Thyroid gland (tissue), 4 donors: Measurements from ENCODE around the gene SAMD3. TPM values are rescaled to one million over a fixed set of nuclear protein-coding genes. Genes with fewer than 3 reads are reported as not detected.

Experiments
- DNase-seq, 2 donors: peaks; one replicate each; pipeline ENCODE4 v3.0.0-alpha.2; 2019
- H3K27ac ChIP-seq, 3 donors: fragments of 200-600 bp; sonication (generic); 1 replicate in 2 of 3; 2 replicates in 1 of 3; pipeline ENCODE4 v1.5.1; 2016 to 2019; ENCODE audit warnings: mild to moderate bottlenecking in 1 of 3, moderate library complexity in 1 of 3
- H3K27me3 ChIP-seq: fragments of 200-600 bp; sonication (generic); one replicate; pipeline ENCODE4 v1.5.1; 2019
- H3K36me3 ChIP-seq, 2 donors: fragments of 200-600 bp; sonication (generic); one replicate each; pipeline ENCODE4 v1.5.1; 2016 to 2019
- H3K4me1 ChIP-seq, 2 donors: fragments of 200-600 bp; sonication (generic); one replicate each; pipeline ENCODE4 v1.5.1; 2017 to 2019
- H3K4me3 ChIP-seq, 3 donors: fragments of 200-600 bp; sonication (generic); replicated peaks in 1 of 3; 1 replicate in 2 of 3; 2 replicates in 1 of 3; pipeline ENCODE4 v1.5.1; 2016; ENCODE audit warnings: mild to moderate bottlenecking in 1 of 3
- H3K9me3 ChIP-seq: fragments of 200-600 bp; sonication (generic); one replicate; pipeline ENCODE4 v1.5.1; 2017
- CTCF ChIP-seq, 6 experiments: fragments of 200-600 bp in 3 of 6; fragments of 450-650 bp in 3 of 6; sonication (generic) in 3 of 6; IDR thresholded peaks; one replicate each; pipeline ENCODE4 v1.5.1; 2016 to 2019; ENCODE audit warnings: antibody characterized with exemption in 6 of 6, mild to moderate bottlenecking in 2 of 6, inconsistent platforms in 1 of 6, moderate library complexity in 1 of 6
- POLR2A ChIP-seq, 2 donors: fragments of 450-650 bp; IDR thresholded peaks; one replicate each; pipeline ENCODE4 v1.6.1; 2017; ENCODE audit warnings: antibody characterized with exemption in 2 of 2, mild to moderate bottlenecking in 2 of 2, moderate library complexity in 1 of 2
- WGBS, 2 donors: methylation state at CpG; one replicate each; pipeline ENCODE4 v1.1.5; 2017; 5-methylcytosine and 5-hydroxymethylcytosine counted together
- intact Hi-C: fragments of 100-400 bp; cut with DNase I; formaldehyde crosslinking; loops from one replicate; pipeline ENCODE4 v1.15.1; 2023
- total RNA-seq, 4 donors: library from RNA; depleted of rRNA; stranded (reverse); fragments of >200 nt; gene quantifications; one replicate each; pipeline ENCODE4 v1.2.3, GENCODE V29; 2016

Gene SAMD3
- total RNA-seq, 4 donors from 2014 or later: 0.17 to 2.0 TPM; not detected in 2

- H3K27me3 ChIP-seq: no peaks in the 10 kb centered on the region
- H3K4me1 ChIP-seq: no peaks in the 10 kb centered on the region
- H3K4me3 ChIP-seq: no peak overlapping the region
- H3K27ac ChIP-seq: no peak overlapping the region
- TF ChIP-seq CTCF (IDR thresholded peaks at IDR 0.05) (no peak), POLR2A (IDR thresholded peaks at IDR 0.05) (no peak)
- no peak for DNase-seq
- H3K9me3 ChIP-seq: no peaks in the 10 kb centered on the region
- 88 to 99% methylated on average over 2 of the region's 2 CpGs for WGBS, 2 donors
- no peaks in the 10 kb centered on the region for H3K36me3 ChIP-seq
- intact Hi-C loops: no loop called here
Measured at GRCh38 chr6:130113201-130113710, 109.5 kb downstream of the SAMD3 start.

- H3K27me3 ChIP-seq: no peaks in the 10 kb centered on the region
- no peak for TF ChIP-seq POLR2A (IDR thresholded peaks at IDR 0.05)
- TF ChIP-seq CTCF (IDR thresholded peaks at IDR 0.05): no peak
- no peaks in the 10 kb centered on the region for H3K36me3 ChIP-seq
- no peaks in the 10 kb centered on the region for H3K4me1 ChIP-seq
- intact Hi-C loops: no loop called here
- H3K27ac ChIP-seq: no peak overlapping the region
- WGBS, 2 donors: 92 to 93% methylated on average over 1 of the region's 1 CpG
- H3K9me3 ChIP-seq: no peaks in the 10 kb centered on the region
- no peak overlapping the region for H3K4me3 ChIP-seq
- no peak for DNase-seq
Measured at GRCh38 chr6:130111031-130111430, 111.7 kb downstream of the SAMD3 start.

GRCh38 chr6:130107710-130108109 is 115.0 kb downstream of the SAMD3 start:
- peak in 1 of 2 donors; percentile 4 for DNase-seq
- intact Hi-C loops: no loop called here
- TF ChIP-seq CTCF (IDR thresholded peaks at IDR 0.05): no peak
- TF ChIP-seq POLR2A (IDR thresholded peaks at IDR 0.05): no peak
- Histone ChIP-seq H3K4me1 (no peaks in the 10 kb centered on the region), H3K9me3 (no peaks in the 10 kb centered on the region), H3K4me3 (no peak overlapping the region), H3K27me3 (no peaks in the 10 kb centered on the region), H3K36me3 (no peaks in the 10 kb centered on the region), H3K27ac (no peak overlapping the region)
- 53 to 64% methylated on average over 1 of the region's 1 CpG for WGBS, 2 donors

GRCh38 chr6:130105996-130106704 is 116.6 kb downstream of the SAMD3 start:
- 95 to 100% methylated on average over 4 of the region's 4 CpGs for WGBS, 2 donors
- no peaks in the 10 kb centered on the region for H3K36me3 ChIP-seq
- intact Hi-C loops: no loop called here
- no peak for DNase-seq
- H3K27ac ChIP-seq: no peak overlapping the region
- H3K4me3 ChIP-seq: no peak overlapping the region
- H3K4me1 ChIP-seq: no peaks in the 10 kb centered on the region
- no peaks in the 10 kb centered on the region for H3K9me3 ChIP-seq
- H3K27me3 ChIP-seq: no peaks in the 10 kb centered on the region
- TF ChIP-seq POLR2A (IDR thresholded peaks at IDR 0.05) (no peak), CTCF (IDR thresholded peaks at IDR 0.05) (no peak)

GRCh38 chr6:130099119-130099518 is 123.6 kb downstream of the SAMD3 start:
- WGBS, 2 donors: 96% methylated on average over 3 of the region's 3 CpGs
- H3K4me1 ChIP-seq: no peaks in the 10 kb centered on the region
- no peaks in the 10 kb centered on the region for H3K9me3 ChIP-seq
- H3K4me3 ChIP-seq: no peak overlapping the region
- no peaks in the 10 kb centered on the region for H3K27me3 ChIP-seq
- no peak for TF ChIP-seq POLR2A (IDR thresholded peaks at IDR 0.05)
- TF ChIP-seq CTCF (IDR thresholded peaks at IDR 0.05): no peak
- H3K36me3 ChIP-seq: no peaks in the 10 kb centered on the region
- intact Hi-C loops: no loop called here
- DNase-seq: no peak
- no peak overlapping the region for H3K27ac ChIP-seq
